Parathyroid adenoma (tissue), 2 donors: ENCODE results near the gene SYT13.

Experiments used
- H2AFZ ChIP-seq: fragments of 300-600 bp; sonication (generic); one replicate; pipeline ENCODE4 v1.7.0; 2017; ENCODE audit warnings: antibody characterized with exemption, mild to moderate bottlenecking
- H3K27ac ChIP-seq: fragments of 300-600 bp; sonication (generic); one replicate; pipeline ENCODE4 v1.7.0; 2017
- H3K27me3 ChIP-seq: fragments of 300-600 bp; sonication (generic); one replicate; pipeline ENCODE4 v1.7.0; 2017; ENCODE audit warnings: low read length; ENCODE audit not compliant: control insufficient read depth, insufficient read depth
- H3K36me3 ChIP-seq: fragments of 300-600 bp; sonication (generic); one replicate; pipeline ENCODE4 v1.7.0; 2017; ENCODE audit warnings: low read length; ENCODE audit not compliant: control insufficient read depth, insufficient read depth
- H3K4me1 ChIP-seq: fragments of 300-600 bp; sonication (generic); one replicate; pipeline ENCODE4 v1.7.0; 2017; ENCODE audit warnings: control low read depth
- H3K4me2 ChIP-seq: fragments of 300-600 bp; sonication (generic); one replicate; pipeline ENCODE4 v1.7.0; 2017; ENCODE audit warnings: low read length
- H3K4me3 ChIP-seq: fragments of 300-600 bp; sonication (generic); one replicate; pipeline ENCODE4 v1.7.0; 2017; ENCODE audit warnings: low read depth, low read length
- H3K79me2 ChIP-seq: fragments of 300-600 bp; sonication (generic); one replicate; pipeline ENCODE4 v1.7.0; 2017; ENCODE audit warnings: control low read depth
- H3K9ac ChIP-seq: fragments of 300-600 bp; sonication (generic); one replicate; pipeline ENCODE4 v1.7.0; 2017; ENCODE audit warnings: mild to moderate bottlenecking
- H3K9me3 ChIP-seq: fragments of 300-600 bp; sonication (generic); one replicate; pipeline ENCODE4 v1.7.0; 2017; ENCODE audit warnings: low read length; ENCODE audit not compliant: control insufficient read depth
- TF ChIP-seq, protein P1 (sequence below): fragments of 300-600 bp; sonication (generic); IDR thresholded peaks from one replicate; pipeline ENCODE4 v1.7.0; 2017; ENCODE audit warnings: antibody characterized with exemption, mild to moderate bottlenecking
- donor health status: primary hyperparathyroidism.

Gene SYT13

GRCh38 chr11:45321669-45322068 is 35.5 kb upstream of the SYT13 start:
- H3K79me2 ChIP-seq = no peaks in the 10 kb centered on the region
- no peaks in the 10 kb centered on the region for H3K36me3 ChIP-seq
- H3K4me3 ChIP-seq = no peak overlapping the region
- no peak overlapping the region for H3K27ac ChIP-seq
- H3K9me3 ChIP-seq = no peaks in the 10 kb centered on the region
- TF ChIP-seq, protein P1, sequence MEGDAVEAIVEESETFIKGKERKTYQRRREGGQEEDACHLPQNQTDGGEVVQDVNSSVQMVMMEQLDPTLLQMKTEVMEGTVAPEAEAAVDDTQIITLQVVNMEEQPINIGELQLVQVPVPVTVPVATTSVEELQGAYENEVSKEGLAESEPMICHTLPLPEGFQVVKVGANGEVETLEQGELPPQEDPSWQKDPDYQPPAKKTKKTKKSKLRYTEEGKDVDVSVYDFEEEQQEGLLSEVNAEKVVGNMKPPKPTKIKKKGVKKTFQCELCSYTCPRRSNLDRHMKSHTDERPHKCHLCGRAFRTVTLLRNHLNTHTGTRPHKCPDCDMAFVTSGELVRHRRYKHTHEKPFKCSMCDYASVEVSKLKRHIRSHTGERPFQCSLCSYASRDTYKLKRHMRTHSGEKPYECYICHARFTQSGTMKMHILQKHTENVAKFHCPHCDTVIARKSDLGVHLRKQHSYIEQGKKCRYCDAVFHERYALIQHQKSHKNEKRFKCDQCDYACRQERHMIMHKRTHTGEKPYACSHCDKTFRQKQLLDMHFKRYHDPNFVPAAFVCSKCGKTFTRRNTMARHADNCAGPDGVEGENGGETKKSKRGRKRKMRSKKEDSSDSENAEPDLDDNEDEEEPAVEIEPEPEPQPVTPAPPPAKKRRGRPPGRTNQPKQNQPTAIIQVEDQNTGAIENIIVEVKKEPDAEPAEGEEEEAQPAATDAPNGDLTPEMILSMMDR = no peak
- no peak overlapping the region for H3K4me2 ChIP-seq
- H2AFZ ChIP-seq = no peak overlapping the region
- H3K4me1 ChIP-seq = no peaks in the 10 kb centered on the region
- no peak overlapping the region for H3K9ac ChIP-seq
- no peaks in the 10 kb centered on the region for H3K27me3 ChIP-seq

DNA sequence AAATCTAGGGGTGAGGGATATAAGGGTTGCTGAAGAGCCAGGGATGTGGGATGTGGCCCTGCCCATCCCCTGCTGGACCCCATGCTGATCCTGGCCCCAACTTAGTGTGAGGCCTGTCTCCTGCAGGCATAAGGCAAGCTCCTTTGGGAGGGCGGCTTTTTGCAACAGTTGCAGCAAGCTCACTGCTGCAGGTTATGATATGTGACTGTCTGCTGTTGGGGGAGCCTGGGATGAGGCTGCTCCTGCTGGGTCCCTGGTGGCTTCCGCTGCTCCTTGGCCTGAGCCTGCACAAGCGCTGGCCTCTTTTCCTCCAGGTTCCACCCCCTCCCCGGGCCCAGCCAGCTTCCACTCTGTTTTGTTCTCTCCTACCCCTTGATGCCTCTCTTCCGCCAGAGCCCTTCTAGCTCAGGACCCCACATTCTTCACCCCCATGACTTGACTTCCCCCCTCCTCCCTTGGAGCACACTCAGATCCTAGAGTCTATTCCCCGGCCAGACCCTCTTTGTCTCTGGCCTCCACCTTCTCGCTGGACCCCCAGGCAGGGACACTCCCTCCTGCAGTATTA is 35.0 kb upstream of the SYT13 start:
- H3K9ac ChIP-seq = no peak overlapping the region
- H3K9me3 ChIP-seq = no peaks in the 10 kb centered on the region
- no peaks in the 10 kb centered on the region for H3K27me3 ChIP-seq
- no peaks in the 10 kb centered on the region for H3K4me1 ChIP-seq
- no peaks in the 10 kb centered on the region for H3K36me3 ChIP-seq
- no peak overlapping the region for H3K27ac ChIP-seq
- no peak overlapping the region for H3K4me2 ChIP-seq
- H3K79me2 ChIP-seq = no peaks in the 10 kb centered on the region
- TF ChIP-seq, protein P1 = no peak
- H2AFZ ChIP-seq = no peak overlapping the region
- no peak overlapping the region for H3K4me3 ChIP-seq

DNA sequence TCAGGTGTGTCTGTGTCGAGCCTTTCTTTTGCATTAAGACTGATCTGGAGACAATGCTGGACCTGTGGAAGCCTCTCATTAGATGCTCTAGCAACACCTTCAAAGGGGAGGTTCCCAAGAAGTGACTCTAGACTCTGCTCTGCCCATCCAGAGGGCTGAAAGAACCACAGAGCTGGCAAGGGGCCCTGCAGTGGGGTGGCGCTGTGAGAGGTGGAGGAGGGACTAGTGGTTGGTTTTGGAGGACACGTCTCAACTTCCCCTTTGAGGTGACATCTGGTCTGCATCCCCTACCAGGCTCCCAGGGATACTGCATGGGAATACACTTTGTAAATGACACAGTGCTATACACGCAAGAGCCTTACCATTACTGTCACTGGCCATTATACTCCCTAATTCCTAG is 34.2 kb upstream of the SYT13 start:
- no peaks in the 10 kb centered on the region for H3K4me1 ChIP-seq

DNA sequence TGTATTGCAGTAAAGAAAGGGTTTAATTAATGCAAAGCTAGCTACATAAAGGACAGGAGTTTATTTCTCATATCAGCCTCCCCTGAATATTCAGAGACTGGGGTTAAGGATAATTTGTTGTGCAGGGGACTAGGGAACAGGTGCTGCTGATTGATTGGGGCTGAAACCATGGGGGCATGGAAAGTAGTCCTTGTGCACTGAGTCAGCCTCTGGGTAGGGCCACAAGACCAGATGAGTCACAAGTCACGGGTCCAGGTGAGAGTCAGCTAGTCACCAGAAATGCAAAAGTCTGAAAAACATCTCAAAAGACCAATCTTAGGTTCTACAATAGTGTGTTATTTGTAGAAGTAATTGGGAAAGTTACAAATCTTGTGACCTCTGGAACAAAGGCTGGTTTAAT is 32.9 kb upstream of the SYT13 start:
- Histone ChIP-seq H3K4me2 (no peak overlapping the region), H3K4me1 (no peaks in the 10 kb centered on the region), H3K4me3 (no peak overlapping the region), H3K9ac (no peak overlapping the region), H2AFZ (no peak overlapping the region), H3K9me3 (no peaks in the 10 kb centered on the region), H3K36me3 (no peaks in the 10 kb centered on the region), H3K27ac (no peak overlapping the region), H3K79me2 (no peaks in the 10 kb centered on the region), H3K27me3 (no peaks in the 10 kb centered on the region)
- TF ChIP-seq, protein P1 = no peak

More for the DNA sequence above, 34.2 kb upstream of the SYT13 start:
- Histone ChIP-seq H3K4me2 (no peak overlapping the region), H3K9me3 (no peaks in the 10 kb centered on the region), H3K4me3 (no peak overlapping the region), H2AFZ (no peak overlapping the region), H3K27ac (no peak overlapping the region), H3K27me3 (no peaks in the 10 kb centered on the region), H3K79me2 (no peaks in the 10 kb centered on the region), H3K9ac (no peak overlapping the region), H3K36me3 (no peaks in the 10 kb centered on the region)
- TF ChIP-seq, protein P1 = no peak

- TF ChIP-seq, protein P1 = no peak
- no peaks in the 10 kb centered on the region for H3K36me3 ChIP-seq
- H3K4me1 ChIP-seq = no peaks in the 10 kb centered on the region
- H2AFZ ChIP-seq = no peak overlapping the region
- no peaks in the 10 kb centered on the region for H3K9me3 ChIP-seq
- H3K4me2 ChIP-seq = no peak overlapping the region
- H3K4me3 ChIP-seq = no peak overlapping the region
- H3K27ac ChIP-seq = no peak overlapping the region
- no peaks in the 10 kb centered on the region for H3K79me2 ChIP-seq
- no peak overlapping the region for H3K9ac ChIP-seq
- H3K27me3 ChIP-seq = no peaks in the 10 kb centered on the region
Observed at GRCh38 chr11:45318516-45318915, 32.4 kb upstream of the SYT13 start.
